Hindlimb muscle (tissue), 1 donor: ENCODE measurements around the gene PRSS1. TPM values are rescaled to one million over a fixed set of nuclear protein-coding genes. Genes with fewer than 3 reads are reported as not detected.
"Not testable (repeated sequence)": the region's sequence is repeated elsewhere in the genome, so short reads cannot be mapped to it uniquely, and the experiment has no call there.

Source experiments
- DNase-seq: peaks from one replicate; pipeline ENCODE4 v3.0.0-alpha.2; 2013
- polyA plus RNA-seq: library from polyadenylated mRNA; unstranded; fragments of 120-200 nt; gene quantifications from one replicate; pipeline ENCODE4 v1.2.1, GENCODE V29; 2013; ENCODE audit not compliant: insufficient read length

Gene PRSS1
- not detected for polyA plus RNA-seq

DNA sequence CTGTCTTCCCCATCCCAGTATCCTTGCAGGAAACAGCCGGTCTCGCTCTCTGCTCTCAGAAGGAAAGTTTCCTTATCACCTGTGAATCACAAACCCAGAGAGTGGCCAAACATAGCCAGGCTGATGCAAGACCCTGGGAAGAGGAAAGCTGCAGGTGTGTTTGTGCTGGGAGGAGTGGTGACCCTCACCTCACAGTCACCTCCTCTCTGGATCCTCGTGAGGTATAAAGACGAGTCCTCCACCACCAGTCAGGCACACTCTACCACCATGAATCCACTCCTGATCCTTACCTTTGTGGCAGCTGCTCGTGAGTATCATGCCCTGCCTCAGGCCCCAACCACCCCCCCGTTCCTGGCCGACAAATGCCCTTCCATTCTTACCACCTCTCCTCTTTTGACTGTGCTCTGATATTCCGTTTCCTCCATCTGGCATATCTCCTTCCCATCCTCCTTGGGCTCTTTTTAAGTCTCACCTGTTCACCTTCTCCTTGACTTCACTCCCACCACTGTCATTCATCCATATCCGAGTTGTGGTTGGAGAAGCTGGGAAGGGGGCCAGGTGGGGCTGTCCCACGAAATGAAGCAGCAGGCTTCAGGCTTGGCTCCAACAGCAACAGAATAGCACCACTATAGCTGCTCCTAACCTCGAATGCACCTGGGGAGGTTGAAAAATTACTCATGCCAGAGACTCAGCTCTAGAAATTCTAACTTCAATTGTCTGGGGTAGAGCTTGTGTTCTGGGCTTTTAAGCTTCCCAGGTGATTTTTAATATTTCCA, at the start of gene PRSS1:
PRSS1 (plus strand) TSS at position 255 of the 776 bp plus-strand sequence; CDS start at position 268, 13 bp downstream.
- no peak for DNase-seq

DNA sequence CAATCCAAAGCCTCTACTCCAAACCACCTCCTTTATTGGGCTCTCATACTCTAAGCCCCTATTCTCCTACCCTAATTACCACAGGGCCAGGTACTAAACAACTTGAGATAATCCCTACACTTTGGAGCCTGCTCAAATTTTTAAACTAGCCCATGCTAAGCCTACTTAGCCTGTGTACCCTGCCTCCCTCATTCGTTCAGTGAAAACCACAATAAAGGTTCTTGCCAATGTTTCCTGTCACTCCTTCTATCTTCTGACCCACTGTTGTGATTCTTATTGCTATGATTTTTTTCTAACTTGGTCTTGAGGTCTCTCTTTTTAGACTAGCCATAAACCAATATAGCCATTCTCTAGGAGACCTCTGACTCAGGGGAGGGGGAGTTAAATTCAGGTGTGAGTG, 48.3 kb upstream of the PRSS1 start:
- not testable (repeated sequence) for DNase-seq

DNA sequence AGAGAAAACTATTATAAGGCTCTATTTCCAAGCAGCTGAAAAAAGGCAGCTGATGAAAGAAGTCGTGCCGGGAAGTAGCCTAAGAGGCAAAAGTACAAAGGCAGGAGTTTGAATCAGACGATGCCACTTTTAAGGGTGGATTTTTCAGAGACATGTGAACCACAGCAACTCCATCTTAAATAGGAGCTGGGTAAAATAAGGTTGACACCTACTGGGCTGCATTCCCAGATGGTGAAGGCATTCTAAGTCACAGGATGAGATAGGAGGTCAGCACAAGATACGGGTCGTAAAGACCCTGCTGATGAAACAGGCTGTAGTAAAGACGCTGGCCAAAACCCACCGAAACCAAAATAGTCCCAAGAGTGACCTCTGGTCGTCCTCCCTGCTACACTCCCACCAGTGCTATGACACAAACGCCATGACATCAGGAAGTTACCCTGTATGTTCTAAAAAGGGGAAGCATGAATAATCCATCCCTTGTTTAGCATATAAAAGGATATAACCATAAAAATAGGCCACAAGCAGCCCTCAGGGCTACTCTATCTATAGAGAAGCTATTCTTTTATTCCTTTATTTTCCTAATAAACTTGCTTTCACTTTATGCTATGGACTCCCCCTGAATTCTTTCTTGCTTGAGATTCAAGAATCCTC, 45.5 kb upstream of the PRSS1 start:
- DNase-seq, result no peak

GRCh38 chr7:142708726-142709125, 40.5 kb upstream of the PRSS1 start:
- DNase-seq, result not testable (repeated sequence)

DNA sequence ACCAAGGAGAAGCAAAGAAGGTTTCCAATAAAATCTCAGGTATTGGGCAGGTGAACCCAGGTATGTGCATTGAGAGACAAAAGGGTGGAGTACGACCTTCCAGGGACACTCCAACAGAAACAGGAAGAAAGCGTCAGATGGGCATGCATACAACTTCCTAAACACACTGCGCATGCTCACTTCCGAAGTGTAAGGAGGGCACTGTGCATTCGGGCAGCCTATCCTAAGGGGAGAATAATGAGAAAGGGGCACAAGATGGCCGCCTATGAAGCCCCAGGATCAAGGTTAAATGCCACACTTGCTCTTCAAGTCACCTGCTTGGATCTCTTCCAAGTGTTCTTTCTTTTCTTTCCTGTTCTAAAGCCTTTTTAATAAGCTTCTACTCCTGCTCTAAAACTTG, 39.4 kb upstream of the PRSS1 start:
- no peak for DNase-seq

DNA sequence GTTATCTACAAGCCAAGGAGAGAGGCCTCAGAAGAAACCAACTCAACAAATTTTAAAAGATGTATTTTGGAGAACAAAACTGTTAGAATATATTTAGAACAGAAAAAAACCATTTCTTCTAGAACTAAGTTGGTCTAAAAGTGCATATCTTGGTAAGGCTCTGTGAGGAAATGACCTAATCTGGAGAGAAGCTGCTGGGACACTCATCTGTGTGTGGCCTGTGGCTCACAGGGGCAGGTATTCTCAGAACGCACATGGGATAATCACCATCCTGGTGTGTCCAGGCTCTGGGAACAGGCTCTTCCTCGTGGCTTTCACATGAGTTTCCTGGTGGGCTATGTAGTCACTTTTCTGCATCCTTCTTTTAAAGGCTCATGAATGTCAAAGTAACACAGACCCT, 38.1 kb upstream of the PRSS1 start:
- no peak for DNase-seq

DNA sequence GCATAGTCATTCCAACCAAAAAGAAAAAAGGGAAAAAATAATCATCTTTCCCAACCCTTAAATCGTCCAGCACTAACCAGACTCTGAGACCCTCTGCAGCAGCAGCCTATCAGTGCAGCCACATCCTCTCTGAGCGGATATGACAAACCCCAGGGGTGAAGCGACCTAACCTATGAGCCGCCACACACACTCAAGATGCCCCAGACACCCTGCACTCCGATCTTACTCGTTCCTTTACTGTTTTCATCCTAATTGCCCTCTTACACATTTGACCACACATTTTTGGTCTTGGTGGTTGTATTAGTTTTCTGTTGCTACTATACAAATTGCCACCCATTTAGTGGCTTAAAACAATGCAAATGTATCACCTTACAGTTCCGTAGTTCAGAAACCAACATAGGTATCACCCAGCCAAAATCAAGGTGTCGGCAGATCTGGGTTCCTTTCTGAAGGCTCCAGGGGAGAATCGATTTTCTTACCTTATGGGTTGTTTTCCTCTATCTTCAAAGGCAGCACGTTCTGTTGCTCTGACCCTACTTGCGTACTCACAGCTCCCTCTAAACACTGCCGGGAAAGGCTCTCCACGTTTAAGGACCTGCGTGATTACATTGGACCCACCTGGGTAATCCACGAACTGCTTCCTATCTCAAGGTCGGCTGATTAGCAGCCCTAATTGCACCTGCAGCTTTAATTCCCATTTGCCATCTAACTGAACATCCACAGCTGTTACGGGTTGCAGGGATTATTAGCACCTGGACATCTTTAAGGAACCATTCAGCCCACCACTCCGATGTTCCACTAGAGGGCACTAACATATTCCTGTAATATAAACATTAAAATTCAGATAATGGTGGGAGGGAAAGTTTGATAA, 37.3 kb upstream of the PRSS1 start:
- DNase-seq, result no peak

DNA sequence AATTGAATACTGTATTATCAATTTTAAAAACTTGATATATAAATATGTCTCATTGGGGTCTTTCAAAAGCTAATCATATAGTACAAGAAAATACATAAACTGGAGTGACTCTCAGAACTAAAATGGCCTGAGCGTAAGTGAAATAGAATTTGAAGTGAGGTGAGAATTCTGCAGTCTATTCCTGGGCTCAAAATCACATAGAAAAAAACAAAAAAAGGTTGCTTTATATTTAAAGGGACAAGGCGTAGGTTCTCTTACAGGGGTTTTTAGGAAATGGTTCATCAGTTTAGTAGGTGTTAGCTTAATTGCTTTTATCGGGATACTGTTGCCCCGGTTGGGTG, 36.7 kb upstream of the PRSS1 start:
- no peak for DNase-seq

- no peak for DNase-seq
Observed at GRCh38 chr7:142714375-142714774, 34.9 kb upstream of the PRSS1 start.

GRCh38 chr7:142716596-142716995, 32.7 kb upstream of the PRSS1 start:
- no peak for DNase-seq

DNA sequence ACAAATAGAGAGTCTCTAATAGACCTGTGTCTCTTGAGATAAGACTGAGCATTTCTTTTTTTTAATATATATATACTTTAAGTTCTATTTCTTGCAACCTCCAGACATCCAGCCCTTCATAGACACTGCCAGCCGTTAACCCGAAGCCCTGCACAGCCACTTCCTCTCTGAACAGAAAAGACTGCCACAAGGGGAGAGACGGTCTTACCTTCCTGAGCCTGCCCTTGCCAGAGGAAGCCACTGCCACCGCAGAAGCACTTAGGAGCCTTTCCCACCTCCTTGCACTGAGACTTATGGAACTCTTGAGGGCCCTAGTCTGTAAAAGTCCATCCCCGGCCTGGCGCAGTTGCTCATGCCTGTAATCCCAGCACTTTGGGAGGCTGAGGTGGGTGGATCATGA, 31.8 kb upstream of the PRSS1 start:
- no peak for DNase-seq

DNA sequence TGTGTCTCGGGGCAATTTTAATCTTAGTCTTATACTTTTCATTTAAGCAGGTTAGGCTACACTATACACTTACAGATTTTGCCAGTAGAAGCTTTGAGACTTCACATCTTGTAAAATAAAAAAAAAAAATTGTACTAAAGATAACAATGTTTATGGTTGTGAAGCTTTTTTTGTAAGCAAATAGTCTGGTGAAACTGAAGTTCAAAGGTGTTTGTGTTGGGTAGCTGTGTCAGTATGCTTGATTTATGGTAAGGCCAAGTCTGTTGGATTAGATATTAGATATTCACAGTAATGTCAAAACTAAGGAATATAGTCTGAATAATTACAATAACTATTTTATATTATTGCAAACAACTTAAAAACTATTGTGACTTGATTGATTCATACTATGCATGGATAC, 31.0 kb upstream of the PRSS1 start:
- no peak for DNase-seq

- DNase-seq, result no peak
Observed at GRCh38 chr7:142720172-142720773, 29.0 kb upstream of the PRSS1 start.

- no peak for DNase-seq
Observed at GRCh38 chr7:142720986-142721385, 28.3 kb upstream of the PRSS1 start.

- no peak for DNase-seq
Observed at GRCh38 chr7:142722248-142722794, 27.0 kb upstream of the PRSS1 start.

DNA sequence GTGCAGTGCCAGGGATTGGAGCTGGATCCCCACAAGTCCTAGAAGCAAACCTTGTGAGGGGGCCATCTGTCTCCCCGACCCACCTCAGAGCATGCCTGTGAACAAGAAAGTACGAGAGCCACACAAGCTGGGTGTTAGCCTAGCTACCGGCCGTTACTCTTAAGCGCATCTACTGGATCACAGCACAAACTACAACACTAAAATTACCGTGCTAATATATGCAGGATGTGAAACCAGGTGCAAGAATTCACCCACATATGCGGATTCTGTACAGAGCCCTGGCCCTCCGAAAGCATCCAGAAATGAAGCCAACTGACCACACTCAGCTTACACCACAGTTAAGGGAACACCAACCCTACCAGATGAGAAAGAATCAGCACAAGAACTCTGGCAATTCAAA, 16.0 kb upstream of the PRSS1 start:
- DNase-seq, result no peak

- no peak for DNase-seq
Observed at GRCh38 chr7:142739923-142740492, 9.3 kb upstream of the PRSS1 start.

- no peak for DNase-seq
Observed at GRCh38 chr7:142740786-142741185, 8.5 kb upstream of the PRSS1 start.

DNA sequence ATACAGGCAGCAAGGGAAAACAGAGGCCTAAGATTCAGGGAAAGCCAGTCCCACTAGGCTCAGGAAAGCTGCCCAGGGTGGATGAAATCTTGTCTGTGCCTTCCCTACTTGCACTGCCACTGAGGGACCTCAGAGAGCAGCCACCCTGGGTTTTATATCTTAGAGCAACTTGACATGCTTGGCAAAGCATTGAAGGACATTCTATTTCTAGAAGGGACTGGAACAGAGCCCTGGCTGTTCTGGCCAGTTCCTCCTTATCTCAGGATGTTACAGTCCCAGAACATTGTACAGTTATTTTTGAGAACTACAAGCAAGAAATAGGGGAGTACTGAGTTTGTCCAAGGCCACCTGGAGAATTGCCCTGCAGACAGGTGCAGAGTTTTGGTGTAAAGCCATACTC, 7.3 kb upstream of the PRSS1 start:
- DNase-seq, result not testable (repeated sequence)

DNA sequence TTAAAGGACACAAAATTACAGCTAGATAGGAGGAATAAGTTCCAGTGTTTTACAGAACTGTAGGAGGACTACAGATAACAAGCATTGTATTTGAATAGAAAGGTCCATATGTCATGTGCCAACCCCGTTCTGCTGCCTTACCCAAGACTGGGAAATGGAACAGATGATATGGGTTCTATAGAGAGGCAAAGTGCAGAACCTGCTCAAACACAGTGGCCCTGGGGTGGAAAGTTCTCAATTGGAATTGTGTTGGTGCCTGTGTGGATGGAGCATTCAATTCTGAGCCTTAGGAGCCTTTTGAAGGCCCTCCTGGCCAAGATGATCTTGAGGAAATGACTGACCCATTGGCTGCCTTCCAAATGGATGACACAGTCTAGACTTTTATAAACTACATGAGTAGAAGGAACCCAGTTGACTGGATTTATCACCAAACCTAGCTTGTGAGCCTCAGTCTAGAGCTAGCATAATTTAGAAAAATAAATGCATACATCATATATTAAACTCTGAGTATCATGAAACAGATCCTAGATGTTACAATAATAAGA, 4.1 kb upstream of the PRSS1 start:
- DNase-seq, result no peak

- no peak for DNase-seq
Observed at GRCh38 chr7:142745745-142746144, 3.5 kb upstream of the PRSS1 start.

GRCh38 chr7:142746264-142746663, 3.0 kb upstream of the PRSS1 start:
- no peak for DNase-seq
